MM.1S (cell line): ENCODE data around the gene ANO10.
"Not testable (repeated sequence)": the region's sequence is repeated elsewhere in the genome, so short reads cannot be mapped to it uniquely, and the experiment has no call there.

Source experiments
- DNase-seq: peaks from one replicate; pipeline ENCODE4 v3.0.0-alpha.2; 2015
- H2AFZ ChIP-seq: fragments of 300-600 bp; sonication (generic); 2 replicates; pipeline ENCODE4 v1.6.0; 2016; ENCODE audit warnings: antibody characterized with exemption, low read length
- H3F3A ChIP-seq: fragments of 300-600 bp; sonication (generic); 2 replicates; pipeline ENCODE4 v1.6.1; 2016; ENCODE audit warnings: mild to moderate bottlenecking, antibody characterized with exemption, low read length, moderate library complexity, mixed read lengths; ENCODE audit not compliant: insufficient read depth
- H3K27ac ChIP-seq: fragments of 300-600 bp; sonication (generic); 2 replicates; pipeline ENCODE4 v1.5.1; 2016; ENCODE audit warnings: mild to moderate bottlenecking, low read length
- H3K27me3 ChIP-seq: fragments of 300-600 bp; sonication (generic); replicated peaks from 2 replicates; pipeline ENCODE4 v1.6.0; 2016; ENCODE audit warnings: low read length; ENCODE audit not compliant: insufficient read depth
- H3K36me3 ChIP-seq: fragments of 300-600 bp; sonication (generic); replicated peaks from 2 replicates; pipeline ENCODE4 v1.6.1; 2016; ENCODE audit warnings: mild to moderate bottlenecking, low read length, mixed read lengths; ENCODE audit not compliant: insufficient read depth
- H3K4me1 ChIP-seq: fragments of 300-600 bp; sonication (generic); 2 replicates; pipeline ENCODE4 v1.6.1; 2016; ENCODE audit warnings: low read length, mixed read lengths
- H3K4me2 ChIP-seq: fragments of 300-600 bp; sonication (generic); 2 replicates; pipeline ENCODE4 v1.6.0; 2016; ENCODE audit warnings: low read depth, low read length
- H3K4me3 ChIP-seq: fragments of 300-600 bp; sonication (generic); 2 replicates; pipeline ENCODE4 v1.5.1; 2016; ENCODE audit warnings: low read length, mixed read lengths
- H3K79me2 ChIP-seq: fragments of 300-600 bp; sonication (generic); 2 replicates; pipeline ENCODE4 v1.6.1; 2016; ENCODE audit warnings: mixed run types, low read length, mixed read lengths
- H3K9ac ChIP-seq: fragments of 300-600 bp; sonication (generic); 2 replicates; pipeline ENCODE4 v1.6.1; 2016; ENCODE audit warnings: low read length, mixed read lengths
- H3K9me2 ChIP-seq: fragments of 300-600 bp; sonication (generic); replicated peaks from 2 replicates; pipeline ENCODE4 v1.6.1; 2016; ENCODE audit warnings: mild to moderate bottlenecking, low read length, mixed read lengths; ENCODE audit not compliant: insufficient read depth
- H3K9me3 ChIP-seq: fragments of 300-600 bp; sonication (generic); replicated peaks from 2 replicates; pipeline ENCODE4 v1.6.1; 2016; ENCODE audit warnings: mild to moderate bottlenecking, low read length, mixed read lengths; ENCODE audit not compliant: insufficient read depth
- H4K20me1 ChIP-seq: fragments of 300-600 bp; sonication (generic); 2 replicates; pipeline ENCODE4 v1.6.1; 2016; ENCODE audit warnings: mild to moderate bottlenecking, low read length, moderate library complexity, mixed read lengths; ENCODE audit not compliant: insufficient read depth
- CTCF ChIP-seq: fragments of 300-600 bp; sonication (generic); IDR thresholded peaks from 2 replicates; pipeline ENCODE4 v1.5.1; 2016; ENCODE audit warnings: antibody characterized with exemption, low read length, mixed read lengths
- EZH2 ChIP-seq: fragments of 300-600 bp; sonication (generic); optimal IDR thresholded peaks from 2 replicates; pipeline ENCODE3; 2017; ENCODE audit warnings: low read depth, mild to moderate bottlenecking, antibody characterized with exemption, low read length, mixed read lengths
- EZH2phosphoT487 ChIP-seq: fragments of 300-600 bp; sonication (generic); IDR thresholded peaks from 2 replicates; pipeline ENCODE4 v1.6.1; 2018; ENCODE audit warnings: antibody characterized with exemption, low read length

ANO10 gene

GRCh38 chr3:43549626-43550290 lies 72.1 kb downstream of the ANO10 start:
- no peak overlapping the region for H3K4me3 ChIP-seq
- no peaks in the 10 kb centered on the region for H3K79me2 ChIP-seq
- no peaks in the 10 kb centered on the region for H3F3A ChIP-seq
- H3K27ac ChIP-seq = no peak overlapping the region
- H3K36me3 ChIP-seq = no peaks in the 10 kb centered on the region
- H2AFZ ChIP-seq = no peak overlapping the region
- H3K9ac ChIP-seq = no peak overlapping the region
- no peak for TF ChIP-seq EZH2phosphoT487
- TF ChIP-seq EZH2 = no peak
- no peak for TF ChIP-seq CTCF
- no peak overlapping the region for H3K4me2 ChIP-seq
- H4K20me1 ChIP-seq = no peaks in the 10 kb centered on the region
- no peaks in the 10 kb centered on the region for H3K4me1 ChIP-seq
- no peak for DNase-seq
- H3K27me3 ChIP-seq = no peaks in the 10 kb centered on the region
- H3K9me2 ChIP-seq = no peaks in the 10 kb centered on the region
- no peaks in the 10 kb centered on the region for H3K9me3 ChIP-seq

- not testable (repeated sequence) for H3K9me3 ChIP-seq, H3K36me3 ChIP-seq, H3K27ac ChIP-seq, H3K4me2 ChIP-seq, H3K9ac ChIP-seq, H2AFZ ChIP-seq, H3K79me2 ChIP-seq, H3K9me2 ChIP-seq, H3F3A ChIP-seq, H4K20me1 ChIP-seq, H3K27me3 ChIP-seq, H3K4me3 ChIP-seq, H3K4me1 ChIP-seq
- DNase-seq = peak; percentile 68
- peak; percentile 57 for TF ChIP-seq CTCF
Observed at GRCh38 chr3:43544277-43544676, 77.5 kb downstream of the ANO10 start.

DNA sequence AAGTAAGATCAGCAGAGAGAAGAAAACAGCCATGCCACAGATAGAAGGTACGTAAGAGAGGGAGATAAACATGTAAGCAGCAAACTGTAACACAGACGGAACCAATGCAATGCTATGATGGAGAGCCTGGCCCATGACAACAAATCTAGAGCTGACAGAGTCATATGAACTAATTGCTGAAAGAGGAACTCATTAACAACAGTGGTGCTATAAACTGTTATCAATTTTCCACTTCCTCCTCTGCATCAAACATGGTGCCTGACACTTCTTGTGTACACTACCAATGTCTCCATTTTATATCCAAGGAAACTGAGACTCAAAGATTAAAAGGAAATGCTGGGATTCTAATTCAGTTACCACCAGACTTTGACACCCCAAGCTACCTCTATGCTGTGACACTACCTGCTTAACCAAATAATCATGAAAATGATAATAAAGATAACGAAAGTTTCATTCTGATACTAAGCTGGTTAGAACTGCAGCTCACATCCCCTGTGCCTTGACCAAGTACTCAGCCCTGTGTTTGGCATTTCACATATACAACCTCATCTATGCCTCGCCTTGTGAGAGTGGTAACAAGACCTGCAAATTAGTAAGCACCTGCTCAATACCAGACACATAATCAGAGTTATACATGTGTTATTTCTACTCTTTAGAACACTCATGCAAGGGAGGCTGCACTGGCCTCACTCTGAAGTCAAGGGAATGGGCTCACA lies 79.3 kb downstream of the ANO10 start:
- Histone ChIP-seq H3K9ac (no peak overlapping the region), H3K27ac (no peak overlapping the region), H4K20me1 (no peaks in the 10 kb centered on the region), H3K27me3 (no peaks in the 10 kb centered on the region), H3K9me3 (no peaks in the 10 kb centered on the region), H3K79me2 (no peaks in the 10 kb centered on the region), H3K4me3 (no peak overlapping the region), H3K36me3 (no peaks in the 10 kb centered on the region), H3K9me2 (no peaks in the 10 kb centered on the region), H2AFZ (no peak overlapping the region), H3K4me2 (no peak overlapping the region), H3F3A (no peaks in the 10 kb centered on the region), H3K4me1 (no peaks in the 10 kb centered on the region)
- TF ChIP-seq CTCF (no peak), EZH2 (no peak), EZH2phosphoT487 (no peak)
- no peak for DNase-seq
